HepG2 (cell line): ENCODE data around the gene GRIK5. TPM values are rescaled to one million over a fixed set of nuclear protein-coding genes. Genes with fewer than 3 reads are reported as not detected.

ENCODE experiments used
- ATAC-seq: fragments of 200-7000 bp; cut with Tn5 transposase; 3 replicates; pipeline ENCODE4 v1.9.1; 2020; ENCODE audit warnings: mild to moderate bottlenecking, moderate library complexity
- BruUV-seq: library from RNA; stranded (reverse); fragments of 400-500 nt; replicated peaks from 2 replicates; lab custom pipeline; 2021; lab: Mats Ljungman, UMichigan
- CTCF ChIA-PET: fragments of 300-600 bp; formaldehyde crosslinking; extraction: SDS; loops from one replicate; lab custom pipeline; 2021; ENCODE audit warnings: low total read pairs, inconsistent platforms, low intra/inter-chr PET ratio; lab: Yijun Ruan, JAX
- POLR2A ChIA-PET: fragments of 350-600 bp; sonication (Branson Sonifier 250); formaldehyde crosslinking; loops from one replicate; lab custom pipeline; 2020; ENCODE audit warnings: antibody characterized with exemption, inconsistent platforms; lab: Yijun Ruan, JAX
- DNase-seq: peaks from one replicate; pipeline ENCODE4 v3.0.0-alpha.2; 2015; ENCODE audit warnings: low spot score
- FAIRE-seq: peaks from 3 replicates; lab custom pipeline; 2011; peaks lifted over from hg19 to GRCh38; lab: Jason Lieb, UNC
- H2AFZ ChIP-seq: one replicate; pipeline ENCODE4 v1.6.1; 2011; ENCODE audit warnings: low read length, inconsistent platforms
- H3K27ac ChIP-seq: fragments of 300-600 bp; 3 replicates; pipeline ENCODE4 v1.8.0; 2011; ENCODE audit warnings: mixed run types, mild to moderate bottlenecking, mixed read lengths, low read length, inconsistent platforms; ENCODE audit not compliant: insufficient read depth; ENCODE audit errors: extremely low read length
- H3K27me3 ChIP-seq, 2 experiments: fragments of 200-600 bp in 1 of 2; 2 replicates in 1 of 2; 3 replicates in 1 of 2; pipeline versions ENCODE4 v1.6.0 to v1.8.0; 2011; ENCODE audit warnings: low read length in 2 of 2, mild to moderate bottlenecking in 2 of 2, moderate library complexity in 2 of 2, inconsistent platforms in 1 of 2; ENCODE audit not compliant: insufficient read depth in 2 of 2, control insufficient read depth in 1 of 2
- H3K36me3 ChIP-seq, 2 experiments: fragments of 200-600 bp in 1 of 2; replicated peaks in 1 of 2; 2 replicates in 1 of 2; 3 replicates in 1 of 2; pipeline versions ENCODE4 v1.5.1 to v1.8.0; 2011; ENCODE audit warnings: low read length in 2 of 2, inconsistent platforms in 1 of 2; ENCODE audit not compliant: insufficient read depth in 2 of 2, control insufficient read depth in 1 of 2
- H3K4me1 ChIP-seq: 2 replicates; pipeline ENCODE4 v1.5.1; 2012; ENCODE audit warnings: low read length, inconsistent platforms; ENCODE audit not compliant: insufficient read depth
- H3K4me2 ChIP-seq: 2 replicates; pipeline ENCODE4 v1.6.0; 2011; ENCODE audit warnings: low read depth, low read length, inconsistent platforms
- H3K4me3 ChIP-seq, 3 experiments: fragments of 200-600 bp in 1 of 3; sonication (generic), shearing (Covaris generic) in 1 of 3; replicated peaks in 1 of 3; 2 replicates each; pipeline ENCODE4 v1.5.1; 2011 to 2016; ENCODE audit warnings: low read length in 3 of 3, inconsistent platforms in 2 of 3, low read depth in 2 of 3, mild to moderate bottlenecking in 2 of 3, control low read depth in 1 of 3, mixed read lengths in 1 of 3; ENCODE audit not compliant: insufficient read depth in 1 of 3
- H3K79me2 ChIP-seq: one replicate; pipeline ENCODE4 v1.6.1; 2011; ENCODE audit warnings: low read length, inconsistent platforms; ENCODE audit not compliant: insufficient read depth
- H3K9ac ChIP-seq: 2 replicates; pipeline ENCODE4 v1.6.0; 2011; ENCODE audit warnings: mild to moderate bottlenecking, low read depth, low read length, inconsistent platforms; ENCODE audit not compliant: insufficient read depth
- H3K9me3 ChIP-seq: 2 replicates; pipeline ENCODE4 v1.5.1; 2012; ENCODE audit warnings: mild to moderate bottlenecking, low read length
- H4K20me1 ChIP-seq: 2 replicates; pipeline ENCODE4 v1.6.0; 2011; ENCODE audit warnings: inconsistent platforms, mild to moderate bottlenecking, low read length, moderate library complexity; ENCODE audit not compliant: insufficient read depth
- ATF3 ChIP-seq: sonication (generic); formaldehyde crosslinking; IDR thresholded peaks from 2 replicates; pipeline ENCODE4 v1.4.0; 2020; ENCODE audit warnings: missing genetic modification reagents
- HNF4A ChIP-seq: sonication (generic); formaldehyde crosslinking; IDR thresholded peaks from 2 replicates; pipeline ENCODE4 v1.4.0; 2020; ENCODE audit warnings: missing genetic modification reagents
- HOXA3 ChIP-seq: sonication (generic); formaldehyde crosslinking; IDR thresholded peaks from 2 replicates; pipeline ENCODE4 v1.5.0; 2020; ENCODE audit warnings: missing genetic modification reagents
- KDM5B ChIP-seq: sonication (generic); formaldehyde crosslinking; IDR thresholded peaks from 2 replicates; pipeline ENCODE4 v1.4.0; 2020; ENCODE audit warnings: missing genetic modification reagents, mild to moderate bottlenecking, borderline replicate concordance
- KLF6 ChIP-seq: IDR thresholded peaks from 2 replicates; pipeline ENCODE4 v1.8.0; 2016; ENCODE audit warnings: missing biosample characterization, missing genetic modification reagents
- PHB2 ChIP-seq: fragments of 450-650 bp; IDR thresholded peaks from 2 replicates; pipeline ENCODE4 v1.6.1; 2018; ENCODE audit not compliant: partially characterized antibody
- YEATS2 ChIP-seq: sonication (generic); formaldehyde crosslinking; IDR thresholded peaks from 2 replicates; pipeline ENCODE4 v1.4.0; 2020; ENCODE audit warnings: missing genetic modification reagents, borderline replicate concordance
- ZBTB10 ChIP-seq: sonication (generic); formaldehyde crosslinking; IDR thresholded peaks from 2 replicates; pipeline ENCODE4 v1.4.0; 2020; ENCODE audit warnings: missing genetic modification reagents, borderline replicate concordance
- ZBTB42 ChIP-seq: sonication (generic); formaldehyde crosslinking; IDR thresholded peaks from 2 replicates; pipeline ENCODE4 v1.5.0; 2020; ENCODE audit warnings: mild to moderate bottlenecking, missing genetic modification reagents
- ZFP37 ChIP-seq: sonication (generic); formaldehyde crosslinking; IDR thresholded peaks from 2 replicates; pipeline ENCODE4 v1.4.0; 2020; ENCODE audit warnings: missing genetic modification reagents, borderline replicate concordance
- ZNF138 ChIP-seq: sonication (generic); formaldehyde crosslinking; IDR thresholded peaks from 2 replicates; pipeline ENCODE4 v1.5.0; 2020; ENCODE audit warnings: mild to moderate bottlenecking, low read depth, missing genetic modification reagents
- ZNF160 ChIP-seq: sonication (generic); formaldehyde crosslinking; IDR thresholded peaks from 2 replicates; pipeline ENCODE4 v1.8.0; 2022; ENCODE audit warnings: mild to moderate bottlenecking, inconsistent platforms, missing genetic modification reagents
- ZNF263 ChIP-seq: sonication (generic); formaldehyde crosslinking; IDR thresholded peaks from 2 replicates; pipeline ENCODE4 v1.4.0; 2020; ENCODE audit warnings: missing genetic modification reagents
- ZNF296 ChIP-seq: sonication (generic); formaldehyde crosslinking; conservative IDR thresholded peaks from 2 replicates; pipeline ENCODE4 v1.5.0; 2020; ENCODE audit warnings: mild to moderate bottlenecking, missing genetic modification reagents
- WGBS: methylation state at CpG from one replicate; pipeline ENCODE4 v1.1.6; 2017; ENCODE audit warnings: low lambda C conversion rate; 5-methylcytosine and 5-hydroxymethylcytosine counted together
- in situ Hi-C: cut with HindIII; loops from 2 replicates; pipeline ENCODE4 v1.10.0; 2017; ENCODE audit warnings: low pct_unique_long_range_greater_than_20kb; ENCODE audit not compliant: extremely low pct_ligation_motif_present
- intact Hi-C: fragments of 100-400 bp; cut with micrococcal nuclease; formaldehyde crosslinking; loops from one replicate; pipeline ENCODE4 v1.10.0; 2022; ENCODE audit not compliant: unreplicated experiment
- polyA plus RNA-seq, 8 experiments: library from polyadenylated mRNA; depleted of rRNA in 3 of 8; stranded (reverse) in 7 of 8; unstranded in 1 of 8; fragments of >200 nt; fragmentation: Illumina TruSeq in 4 of 8; extraction: Trizol in 4 of 8; gene quantifications; 2 replicates each; pipeline versions ENCODE4 v1.2.1 to v1.2.3, GENCODE V29; 2011 to 2016; ENCODE audit warnings: low read depth in 4 of 8, missing spikeins in 1 of 8, mixed read lengths in 1 of 8; ENCODE audit not compliant: insufficient read depth in 1 of 8
- total RNA-seq, 5 experiments: library from RNA; depleted of rRNA; stranded (reverse); fragments of >200 nt; fragmentation: Illumina TruSeq; extraction: Trizol; gene quantifications; 2 replicates each; pipeline ENCODE4 v1.2.3, GENCODE V29; 2016; ENCODE audit warnings: low read depth in 1 of 5
- TF ChIP-seq, protein P1 (sequence below), 2 experiments: sonication (generic) in 1 of 2; formaldehyde crosslinking in 1 of 2; IDR thresholded peaks; 2 replicates each; pipeline versions ENCODE4 v1.5.1 to v1.6.1; 2011 to 2020; ENCODE audit warnings: borderline replicate concordance in 1 of 2, low read depth in 1 of 2, low read length in 1 of 2, mild to moderate bottlenecking in 1 of 2, missing genetic modification reagents in 1 of 2, moderate library complexity in 1 of 2

Gene GRIK5
- total and polyA plus RNA-seq, 2 of the 13 experiments (the other 11 are each of a cell fraction or from before 2014, with no cell fraction given), result not detected

DNA sequence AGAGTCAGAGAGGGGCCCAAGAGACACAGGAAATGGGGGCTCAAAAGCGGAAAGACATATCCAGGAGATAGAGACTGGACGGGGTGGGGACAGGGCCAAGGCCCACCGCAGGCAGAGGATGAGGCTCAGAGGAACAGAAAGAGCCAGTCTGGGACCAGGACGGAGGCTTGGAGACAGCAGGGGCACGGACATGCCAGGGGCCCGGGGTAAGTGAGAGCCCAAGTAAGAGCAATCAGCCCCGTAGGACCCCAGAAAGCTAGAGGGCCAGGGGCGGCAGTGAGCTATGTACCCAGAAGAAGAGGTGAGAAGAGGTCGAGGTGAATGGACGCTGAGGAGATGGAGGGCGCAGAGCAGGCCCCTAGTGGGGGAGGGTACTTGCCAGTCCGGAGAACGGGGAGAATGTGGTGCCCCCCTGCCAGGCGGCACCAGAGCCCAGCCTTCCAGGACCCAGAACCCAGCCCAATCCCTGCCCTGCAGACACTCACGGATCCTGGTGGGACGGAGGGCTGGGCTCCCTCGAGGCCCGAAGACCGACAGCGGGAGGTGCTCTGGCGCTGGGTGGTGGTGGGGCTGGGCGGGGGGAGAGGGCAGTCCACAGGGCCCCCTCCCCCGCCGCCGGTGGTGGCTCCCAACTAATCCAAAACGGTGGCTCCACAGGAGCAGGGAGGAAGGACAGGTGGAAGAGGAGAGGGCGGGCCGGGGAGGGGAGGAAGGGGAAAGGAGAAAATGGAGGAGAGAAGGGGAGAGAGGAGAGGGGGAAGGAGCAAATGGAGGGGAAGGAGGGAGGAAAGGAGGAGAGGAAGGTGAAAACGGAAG is 1.0 kb downstream of the GRIK5 start:
- ChIA-PET POLR2A (no interaction called here), CTCF (no interaction called here)
- intact Hi-C loops, result no loop called here
- no peaks in the 10 kb centered on the region for H3K4me1 ChIP-seq
- no TSS peak for BruUV-seq
- no peak overlapping the region for H3K4me2 ChIP-seq
- no peak overlapping the region for H3K27ac ChIP-seq
- H2AFZ ChIP-seq, result no peak overlapping the region
- H3K79me2 ChIP-seq, result no peaks in the 10 kb centered on the region
- no peaks in the 10 kb centered on the region for H3K9me3 ChIP-seq
- 29% methylated on average over 29 of the region's 29 CpGs for WGBS
- H4K20me1 ChIP-seq, result no peaks in the 10 kb centered on the region
- DNase-seq (no peak), FAIRE-seq (no peak), ATAC-seq (no peak)
- in situ Hi-C loops, result no loop called here
- peaks cover 16 to 49% of the 10 kb centered on the region in 2 experiments for H3K27me3 ChIP-seq
- no peak overlapping the region for H3K9ac ChIP-seq
- no peaks in the 10 kb centered on the region for H3K36me3 ChIP-seq
- H3K4me3 ChIP-seq, result no peak overlapping the region
- TF ChIP-seq ZBTB10 (no peak), KLF6 (no peak), ZNF138 (no peak), YEATS2 (CRISPR knock-in tag) (no peak), PHB2 (no peak), ZBTB42 (no peak), ZNF160 (CRISPR knock-in tag) (no peak), ZFP37 (no peak), ZNF263 (CRISPR knock-in tag) (no peak), ATF3 (CRISPR knock-in tag) (no peak), HOXA3 (no peak), HNF4A (CRISPR knock-in tag) (no peak), ZNF296 (no peak), KDM5B (no peak)
- TF ChIP-seq, protein P1, sequence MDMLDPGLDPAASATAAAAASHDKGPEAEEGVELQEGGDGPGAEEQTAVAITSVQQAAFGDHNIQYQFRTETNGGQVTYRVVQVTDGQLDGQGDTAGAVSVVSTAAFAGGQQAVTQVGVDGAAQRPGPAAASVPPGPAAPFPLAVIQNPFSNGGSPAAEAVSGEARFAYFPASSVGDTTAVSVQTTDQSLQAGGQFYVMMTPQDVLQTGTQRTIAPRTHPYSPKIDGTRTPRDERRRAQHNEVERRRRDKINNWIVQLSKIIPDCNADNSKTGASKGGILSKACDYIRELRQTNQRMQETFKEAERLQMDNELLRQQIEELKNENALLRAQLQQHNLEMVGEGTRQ (IDR thresholded peaks at IDR 0.05; ENCODE audit: low read depth, low read length), result no peak
- TF ChIP-seq, protein P1 (CRISPR knock-in tag; IDR thresholded peaks at IDR 0.05; ENCODE audit: borderline replicate concordance), result no peak
